GM21360 (cell line): ENCODE data around the gene MRTO4.

Experiments used
- ATAC-seq: cut with Tn5 transposase; IDR thresholded peaks from one replicate; pipeline ENCODE4 v1.9.1; 2021; ENCODE audit warnings: mild to moderate bottlenecking, moderate library complexity; ENCODE audit not compliant: unreplicated experiment

Gene MRTO4

GRCh38 chr1:19308509-19308907 is 56.9 kb downstream of the MRTO4 start:
- ATAC-seq: no peak

GRCh38 chr1:19309123-19309813 is 57.7 kb downstream of the MRTO4 start:
- no peak for ATAC-seq
